Kidney (tissue), 14 donors: ENCODE measurements around the gene PHF12. TPM values are rescaled to one million over a fixed set of nuclear protein-coding genes. Genes with fewer than 3 reads are reported as not detected.

Experiments used
- DNase-seq, 5 donors: peaks; one replicate each; pipeline ENCODE4 v3.0.0-alpha.2; 2013 to 2020
- FAIRE-seq: peaks from 2 replicates; lab custom pipeline; 2012; peaks lifted over from hg19 to GRCh38; lab: Jason Lieb, UNC
- H3K27ac ChIP-seq, 2 donors: one replicate each; pipeline ENCODE4 v1.7.0; 2013; ENCODE audit warnings: low read depth in 2 of 2, low read length in 2 of 2, inconsistent platforms in 1 of 2
- H3K27me3 ChIP-seq: one replicate; pipeline ENCODE4 v1.7.1; 2013; ENCODE audit warnings: low read length, inconsistent platforms; ENCODE audit not compliant: control insufficient read depth, insufficient read depth
- H3K36me3 ChIP-seq, 3 donors: one replicate each; pipeline versions ENCODE4 v1.7.0 to v1.7.1; 2013; ENCODE audit warnings: low read length in 3 of 3, control low read depth in 1 of 3, inconsistent platforms in 1 of 3; ENCODE audit not compliant: insufficient read depth in 3 of 3, control insufficient read depth in 2 of 3
- H3K4me1 ChIP-seq, 3 donors: one replicate each; pipeline versions ENCODE4 v1.7.0 to v1.7.1; 2013; ENCODE audit warnings: low read length in 3 of 3, inconsistent platforms in 1 of 3, low read depth in 1 of 3; ENCODE audit not compliant: control insufficient read depth in 2 of 3, insufficient read depth in 2 of 3
- H3K4me3 ChIP-seq, 3 donors: one replicate each; pipeline versions ENCODE4 v1.7.0 to v1.8.1; 2013; ENCODE audit warnings: low read length in 3 of 3, control low read depth in 1 of 3, inconsistent platforms in 1 of 3
- H3K9ac ChIP-seq, 3 donors: one replicate each; pipeline versions ENCODE4 v1.7.0 to v1.7.1; 2013; ENCODE audit warnings: low read length in 3 of 3, control low read depth in 1 of 3, inconsistent platforms in 1 of 3
- H3K9me3 ChIP-seq, 3 donors: one replicate each; pipeline versions ENCODE4 v1.7.0 to v1.7.1; 2013; ENCODE audit warnings: low read length in 3 of 3, control low read depth in 1 of 3, inconsistent platforms in 1 of 3; ENCODE audit not compliant: control insufficient read depth in 2 of 3, insufficient read depth in 1 of 3
- intact Hi-C: fragments of 100-400 bp; cut with DNase I; formaldehyde crosslinking; loops from one replicate; pipeline ENCODE4 v1.11.1; 2022
- microRNA-seq: library from miRNA; unstranded; fragments of <30 nt; microRNA quantifications from one replicate; pipeline ENCODE4 v1.2.0, GENCODE V29; 2020
- polyA plus RNA-seq: library from polyadenylated mRNA; stranded (reverse); fragments of 350-450 nt; fragmentation: Illumina TruSeq; extraction: RNeasy Lipid Tissue Mini Kit (QIAGEN cat#74804); gene quantifications from one replicate; pipeline ENCODE4 v1.2.3, GENCODE V29; 2014; ENCODE audit warnings: low read depth, low replicate concordance; ENCODE audit not compliant: insufficient read depth
- total RNA-seq: library from RNA; stranded (reverse); fragmentation: NEBNext Ultra II Directional; extraction: Animal tissue kit (Norgen Biotek cat#: 25700); gene quantifications from one replicate; pipeline ENCODE4 v1.2.1, GENCODE V29; 2021
- TF ChIP-seq, protein P1 (sequence below): IDR thresholded peaks from 3 replicates; pipeline ENCODE4 v1.5.1; 2012; ENCODE audit warnings: mild to moderate bottlenecking, moderate library complexity, borderline replicate concordance; ENCODE audit not compliant: insufficient read depth; ENCODE audit errors: extremely low read depth
- donor health status: control.
- donor health status: control.
- donor health status: control.
- donor health status: control.
- donor health status: control.
- donor health status: DM: yes; HTN: yes; CAD: no.
- donor health status: Normal renal cell carcinoma (clear cell type).

The PHF12 gene
- total and polyA plus RNA-seq, 2 donors from 2014 or later: 8.8 to 50.4 TPM

DNA sequence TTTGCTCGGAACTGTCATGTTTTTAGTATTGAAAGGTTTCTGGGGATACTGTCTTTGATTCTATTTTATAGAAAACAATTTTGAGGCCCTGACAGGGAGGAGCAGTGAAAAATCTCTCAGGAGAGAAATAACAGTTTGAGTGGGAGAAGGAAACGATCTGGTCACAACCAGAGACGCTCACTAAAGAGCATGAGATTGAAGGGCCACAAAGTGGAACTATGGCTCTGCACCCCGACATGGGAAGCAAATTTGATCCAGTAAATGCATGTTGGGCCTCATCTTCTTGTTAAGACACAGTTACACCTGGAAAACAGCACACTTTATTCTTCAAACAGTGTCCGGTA lies 96.0 kb downstream of the PHF12 start:
- no peak for DNase-seq
- FAIRE-seq: no peak
- no peaks in the 10 kb centered on the region for H3K27me3 ChIP-seq
- H3K27ac ChIP-seq: peak overlapping the region in 1 of 2 donors; percentile 79
- TF ChIP-seq, protein P1, sequence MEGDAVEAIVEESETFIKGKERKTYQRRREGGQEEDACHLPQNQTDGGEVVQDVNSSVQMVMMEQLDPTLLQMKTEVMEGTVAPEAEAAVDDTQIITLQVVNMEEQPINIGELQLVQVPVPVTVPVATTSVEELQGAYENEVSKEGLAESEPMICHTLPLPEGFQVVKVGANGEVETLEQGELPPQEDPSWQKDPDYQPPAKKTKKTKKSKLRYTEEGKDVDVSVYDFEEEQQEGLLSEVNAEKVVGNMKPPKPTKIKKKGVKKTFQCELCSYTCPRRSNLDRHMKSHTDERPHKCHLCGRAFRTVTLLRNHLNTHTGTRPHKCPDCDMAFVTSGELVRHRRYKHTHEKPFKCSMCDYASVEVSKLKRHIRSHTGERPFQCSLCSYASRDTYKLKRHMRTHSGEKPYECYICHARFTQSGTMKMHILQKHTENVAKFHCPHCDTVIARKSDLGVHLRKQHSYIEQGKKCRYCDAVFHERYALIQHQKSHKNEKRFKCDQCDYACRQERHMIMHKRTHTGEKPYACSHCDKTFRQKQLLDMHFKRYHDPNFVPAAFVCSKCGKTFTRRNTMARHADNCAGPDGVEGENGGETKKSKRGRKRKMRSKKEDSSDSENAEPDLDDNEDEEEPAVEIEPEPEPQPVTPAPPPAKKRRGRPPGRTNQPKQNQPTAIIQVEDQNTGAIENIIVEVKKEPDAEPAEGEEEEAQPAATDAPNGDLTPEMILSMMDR: no peak
- peaks cover 7 to 20% (median 13%) of the 10 kb centered on the region in 3 donors for H3K36me3 ChIP-seq
- H3K9ac ChIP-seq: peak overlapping the region; percentile 93 to 96 (median 96)
- H3K4me1 ChIP-seq: peaks cover 0 to 9% (median 5%) of the 10 kb centered on the region in 3 donors
- peak overlapping the region; percentile 93 to 97 (median 94) for H3K4me3 ChIP-seq
- intact Hi-C loops: no loop called here
- no peaks in the 10 kb centered on the region for H3K9me3 ChIP-seq

Small RNA genes lying within 50 kb of the gene (microRNA-seq; reads per million reads assigned to microRNA genes)
- not detected for gene MIR451B

Other genes starting within 250 kb of the PHF12 start
- gene PROCA1, start 239.6 kb downstream of the PHF12 start, total RNA-seq: 3.4 TPM
- 3.5 TPM for gene PROCA1, start 239.6 kb downstream of the PHF12 start, polyA plus RNA-seq
- 119 TPM for gene RAB34, start 233.7 kb downstream of the PHF12 start, total RNA-seq
- gene RAB34, start 233.7 kb downstream of the PHF12 start, polyA plus RNA-seq: 128 TPM
- gene RPL23A, start 231.5 kb downstream of the PHF12 start, total RNA-seq: 1,188 TPM
- 1,159 TPM for gene RPL23A, start 231.5 kb downstream of the PHF12 start, polyA plus RNA-seq
- 25.3 TPM for gene TLCD1, start 225.3 kb downstream of the PHF12 start, total RNA-seq
- gene TLCD1, start 225.3 kb downstream of the PHF12 start, polyA plus RNA-seq: 30.0 TPM
- gene NEK8, start 222.7 kb downstream of the PHF12 start, total RNA-seq: 20.6 TPM
- 4.7 TPM for gene NEK8, start 222.7 kb downstream of the PHF12 start, polyA plus RNA-seq
- 118 TPM for gene TRAF4, start 207.5 kb downstream of the PHF12 start, total RNA-seq
- gene TRAF4, start 207.5 kb downstream of the PHF12 start, polyA plus RNA-seq: 53.4 TPM
- gene FAM222B, start 108.7 kb downstream of the PHF12 start, total RNA-seq: 31.0 TPM
- 13.0 TPM for gene FAM222B, start 108.7 kb downstream of the PHF12 start, polyA plus RNA-seq
- 29.5 TPM for gene ERAL1, start 96.5 kb downstream of the PHF12 start, total RNA-seq
- 71.6 TPM for gene ERAL1, start 96.5 kb downstream of the PHF12 start, polyA plus RNA-seq
- gene FLOT2, start 53.8 kb downstream of the PHF12 start, total RNA-seq: 260 TPM
- gene FLOT2, start 53.8 kb downstream of the PHF12 start, polyA plus RNA-seq: 200 TPM
- 29.5 TPM for gene DHRS13, start 48.4 kb downstream of the PHF12 start, total RNA-seq
- 21.6 TPM for gene DHRS13, start 48.4 kb downstream of the PHF12 start, polyA plus RNA-seq
- gene SEZ6, start 54.5 kb upstream of the PHF12 start, total RNA-seq: not detected
- gene SEZ6, start 54.5 kb upstream of the PHF12 start, polyA plus RNA-seq: not detected
- 2.8 TPM for gene PIPOX, start 91.6 kb upstream of the PHF12 start, total RNA-seq
- 78.0 TPM for gene PIPOX, start 91.6 kb upstream of the PHF12 start, polyA plus RNA-seq
- gene MYO18A, start 228.9 kb upstream of the PHF12 start, total RNA-seq: 60.7 TPM
- 25.6 TPM for gene MYO18A, start 228.9 kb upstream of the PHF12 start, polyA plus RNA-seq